HG03066 (cell line): Measurements from ENCODE around the gene PIGL.

Experiments
- ATAC-seq: cut with Tn5 transposase; IDR thresholded peaks from one replicate; pipeline ENCODE4 v1.9.1; 2021; ENCODE audit warnings: low read depth; ENCODE audit not compliant: unreplicated experiment

The PIGL gene

DNA sequence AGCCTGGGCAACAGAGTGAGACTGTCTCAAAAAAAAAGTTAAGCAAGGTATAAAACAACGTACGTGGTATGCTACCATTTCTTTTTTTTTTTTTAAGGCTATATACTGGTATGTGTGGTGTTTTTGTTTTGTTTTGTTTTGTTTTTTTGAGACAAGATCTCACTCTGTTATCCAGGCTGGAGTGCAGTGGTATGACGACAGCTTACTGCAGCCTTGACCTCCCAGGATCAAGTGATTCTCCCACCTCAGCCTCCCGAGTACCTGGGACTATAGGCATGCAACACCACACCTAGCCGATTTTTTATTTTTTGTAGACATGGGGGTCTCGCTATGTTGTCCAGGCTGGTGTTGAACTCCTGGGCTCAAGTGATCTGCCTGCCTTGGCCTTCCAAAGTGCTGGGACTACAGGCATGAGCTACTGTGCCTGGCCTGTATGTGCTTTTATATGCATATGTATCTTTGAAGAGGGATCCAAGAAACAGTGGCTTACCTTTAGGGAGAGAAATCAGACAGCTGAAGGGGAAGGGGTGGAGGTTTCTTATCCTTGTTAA, 129.8 kb downstream of the PIGL start:
- no peak for ATAC-seq

DNA sequence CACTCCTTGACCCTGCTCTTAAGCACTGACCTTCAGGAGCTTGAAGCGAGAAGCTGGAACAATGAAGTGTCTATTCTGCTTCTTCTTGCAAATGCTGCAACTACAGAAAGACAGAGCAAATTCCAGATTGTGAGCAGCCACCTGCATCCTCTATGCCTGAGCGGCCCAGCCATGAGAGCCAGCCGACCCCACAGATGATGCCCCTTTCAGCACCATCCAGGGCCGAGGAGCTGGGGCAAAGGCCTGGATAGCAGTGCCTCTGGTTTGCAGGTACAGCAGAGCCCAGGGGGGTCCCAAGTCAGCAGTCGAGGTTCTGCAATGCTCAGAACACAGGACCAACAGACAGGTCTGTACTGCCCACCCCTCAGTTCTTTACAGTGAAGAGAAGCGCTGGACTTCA, 131.6 kb downstream of the PIGL start:
- no peak for ATAC-seq

DNA sequence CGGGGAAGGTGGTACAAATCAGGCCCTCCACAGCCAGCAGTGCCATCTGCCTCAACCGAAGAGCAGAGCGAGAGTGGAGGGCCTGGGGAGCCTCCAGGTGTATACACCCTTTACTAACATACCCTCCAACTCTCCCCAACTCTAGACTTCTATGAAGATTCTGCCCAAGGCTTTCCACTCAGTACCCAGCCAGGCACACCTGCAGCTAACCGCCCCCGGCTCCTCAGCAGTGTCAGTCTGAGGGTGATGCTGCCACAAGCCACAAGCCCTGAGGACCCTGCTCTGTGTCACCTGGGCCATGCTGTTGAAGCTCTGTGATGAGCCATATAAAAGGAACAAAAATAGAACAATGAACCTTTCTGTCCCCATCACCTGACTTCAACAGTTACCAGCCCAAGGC, 132.4 kb downstream of the PIGL start:
- no peak for ATAC-seq

DNA sequence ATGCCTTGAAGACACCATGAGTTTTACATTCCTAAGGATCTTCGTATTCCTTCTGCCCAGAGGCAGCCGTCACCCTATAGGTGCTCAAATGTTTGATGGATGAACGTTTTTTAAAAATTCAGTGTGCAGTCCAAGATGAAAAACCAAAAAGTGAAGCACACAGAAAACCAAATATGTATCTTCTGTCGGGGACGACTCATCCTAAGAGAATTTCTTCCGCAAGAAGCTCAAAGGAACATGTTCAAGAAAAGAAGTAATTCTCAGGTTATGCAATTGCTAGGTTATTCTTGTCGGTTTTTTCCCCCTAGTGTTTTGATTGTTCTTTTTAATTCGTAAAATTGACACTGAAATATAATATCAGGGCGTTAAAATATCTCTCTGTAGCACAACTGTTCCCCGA, 134.8 kb downstream of the PIGL start:
- no peak for ATAC-seq

DNA sequence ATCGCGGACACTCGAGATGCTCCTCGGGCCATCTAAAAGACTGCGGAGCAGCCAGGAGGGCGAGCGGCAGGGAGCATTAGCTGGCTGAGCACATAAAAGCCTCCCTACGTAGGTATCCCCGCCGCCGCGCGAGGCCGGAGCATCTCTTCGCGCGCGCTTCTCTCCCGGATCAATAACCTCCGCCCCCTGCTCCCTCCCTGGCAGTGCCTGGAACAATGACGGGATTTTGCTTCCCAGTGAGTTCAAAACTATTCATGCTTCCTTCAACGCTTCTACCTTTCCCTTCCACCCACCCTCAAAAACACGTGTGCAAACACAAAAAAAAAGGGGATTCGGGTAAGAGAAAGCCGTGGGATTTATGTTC, 135.3 kb downstream of the PIGL start:
- ATAC-seq, result no peak

DNA sequence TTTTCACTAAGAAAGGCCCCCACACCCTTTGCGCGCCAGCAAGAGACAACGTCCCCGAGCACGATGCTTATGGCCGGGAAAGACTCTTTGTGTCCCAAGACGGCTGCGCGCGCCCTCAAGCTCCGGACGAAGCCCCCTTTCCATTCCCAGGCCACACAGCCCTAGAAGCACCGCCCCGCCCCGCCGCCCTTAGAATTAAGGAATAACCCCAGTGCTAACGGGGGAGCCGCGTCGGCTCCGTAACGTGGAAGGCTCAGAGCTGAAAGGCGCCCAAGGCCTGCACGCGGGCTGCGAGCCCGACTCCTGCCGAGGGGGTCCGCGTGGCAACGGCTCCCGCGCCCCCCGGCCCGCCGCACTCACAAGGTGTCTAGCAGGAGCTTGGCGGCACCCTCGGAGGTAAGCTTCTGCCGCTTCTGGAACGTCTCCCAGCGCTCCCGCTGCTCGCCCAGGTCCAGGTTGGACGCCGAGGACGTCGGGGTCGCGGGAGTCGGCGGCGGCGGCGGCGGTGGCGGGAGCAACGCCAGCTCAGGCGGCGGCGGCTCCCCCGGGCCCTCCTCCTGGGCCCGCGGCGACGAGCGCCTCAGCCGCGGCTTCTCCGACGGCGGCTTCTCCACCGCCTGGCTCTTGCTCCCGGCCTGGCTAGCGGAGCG, 135.8 kb downstream of the PIGL start:
- ATAC-seq, result no peak

DNA sequence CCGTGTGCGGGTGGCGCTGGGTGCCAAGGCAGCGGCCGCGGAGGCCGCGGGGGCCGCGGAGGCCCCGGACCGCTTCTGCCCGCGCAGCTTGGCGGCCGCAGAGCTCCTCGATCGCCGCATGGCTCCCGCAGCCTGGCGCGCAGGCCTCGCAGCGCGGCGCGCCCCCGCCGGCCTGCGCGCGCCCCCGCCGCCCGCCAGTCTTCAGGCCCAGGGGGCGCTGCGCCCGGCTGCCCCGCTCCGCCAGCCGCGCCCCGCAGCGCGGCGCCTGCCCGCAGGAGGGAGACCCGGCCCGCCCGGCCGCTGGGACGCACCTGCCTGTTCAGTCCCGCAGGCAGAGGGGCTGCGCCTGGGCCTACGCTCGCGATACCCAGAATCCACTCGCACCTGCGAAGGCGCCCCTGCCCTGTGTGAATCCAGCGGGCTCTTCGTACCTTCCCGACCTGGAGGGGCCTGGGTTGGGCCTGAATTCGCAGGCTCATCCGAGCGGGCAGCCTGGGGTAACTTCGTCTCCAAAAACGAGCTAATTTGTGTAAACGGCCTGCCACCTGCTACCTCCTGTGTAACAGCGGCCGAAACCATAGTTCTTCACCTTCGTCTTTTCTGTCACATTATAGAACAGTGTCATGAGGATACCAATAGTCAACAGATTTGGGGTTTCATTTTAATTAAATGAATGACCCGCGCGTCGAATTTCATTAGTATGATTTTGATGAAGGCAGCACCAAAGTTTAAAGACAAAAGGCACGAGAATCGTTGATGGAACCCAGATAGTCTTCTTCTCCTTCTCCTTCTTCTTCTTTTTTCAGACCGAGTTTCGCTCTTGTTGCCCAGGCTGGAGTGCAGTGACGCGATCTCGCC, 136.5 kb downstream of the PIGL start, which contains the start of gene CENPV:
Gene CENPV, minus strand, starts transcription at position 153 of the 858 bp plus-strand sequence. Its CDS starts 33 bp downstream, at position 120.
- ATAC-seq, result no peak

DNA sequence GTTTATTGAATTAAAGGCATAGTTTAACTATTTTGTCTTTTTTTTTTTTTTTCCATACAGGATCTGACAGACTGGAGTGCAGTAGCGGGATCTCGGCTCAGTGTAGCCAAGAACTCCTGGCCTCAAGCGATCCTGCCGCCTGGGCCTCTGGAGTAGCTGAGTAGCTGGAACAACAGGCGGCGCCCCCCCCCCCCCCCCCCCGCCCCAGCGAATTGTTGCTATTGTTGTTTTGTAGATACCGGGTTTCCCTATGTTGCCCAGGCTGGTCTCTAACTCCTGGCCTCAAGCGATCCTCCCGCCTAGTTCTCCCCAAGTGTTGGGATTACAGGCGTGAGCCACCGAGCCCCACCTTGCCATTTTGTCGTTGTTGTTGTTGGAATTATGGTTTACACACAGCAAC, 137.6 kb downstream of the PIGL start:
- no peak for ATAC-seq

DNA sequence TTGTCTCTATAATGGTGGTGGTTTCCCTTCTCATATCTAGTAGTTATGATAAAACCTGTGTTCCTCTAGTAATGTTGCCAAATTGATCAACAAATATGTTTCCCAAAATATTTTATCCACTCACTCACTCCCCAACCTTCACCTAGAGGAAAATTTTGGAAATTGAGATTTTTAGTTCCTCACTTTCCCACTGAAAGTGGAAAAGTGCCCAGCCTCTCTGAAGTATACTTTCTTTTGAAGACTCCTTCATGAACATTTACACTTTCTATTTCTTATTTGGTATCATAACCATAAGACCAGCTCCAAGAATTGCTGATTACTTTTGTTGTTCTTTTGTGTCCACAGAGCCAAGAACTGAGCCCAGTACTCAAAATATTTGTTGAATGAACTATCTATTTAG, 141.4 kb downstream of the PIGL start:
- no peak for ATAC-seq

DNA sequence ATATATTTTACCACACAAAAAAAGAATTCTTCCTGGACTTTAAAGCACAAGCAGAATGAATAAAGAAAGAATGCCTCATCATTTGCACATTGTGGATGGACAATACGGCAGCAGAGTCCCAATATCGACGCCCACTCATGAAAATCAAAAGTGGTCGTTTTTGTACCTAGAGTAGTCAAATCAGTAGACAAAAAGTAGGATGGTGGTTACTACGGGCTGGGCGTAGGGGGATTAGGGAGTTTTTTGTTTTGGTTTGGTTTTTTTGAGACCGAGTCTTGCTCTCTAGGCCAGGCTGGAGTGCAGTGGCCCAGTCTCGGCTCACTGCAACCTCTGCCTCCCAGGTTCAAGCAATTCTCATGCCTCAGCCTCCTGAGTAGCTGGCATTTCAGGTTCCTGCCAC, 144.9 kb downstream of the PIGL start:
- ATAC-seq, result no peak

DNA sequence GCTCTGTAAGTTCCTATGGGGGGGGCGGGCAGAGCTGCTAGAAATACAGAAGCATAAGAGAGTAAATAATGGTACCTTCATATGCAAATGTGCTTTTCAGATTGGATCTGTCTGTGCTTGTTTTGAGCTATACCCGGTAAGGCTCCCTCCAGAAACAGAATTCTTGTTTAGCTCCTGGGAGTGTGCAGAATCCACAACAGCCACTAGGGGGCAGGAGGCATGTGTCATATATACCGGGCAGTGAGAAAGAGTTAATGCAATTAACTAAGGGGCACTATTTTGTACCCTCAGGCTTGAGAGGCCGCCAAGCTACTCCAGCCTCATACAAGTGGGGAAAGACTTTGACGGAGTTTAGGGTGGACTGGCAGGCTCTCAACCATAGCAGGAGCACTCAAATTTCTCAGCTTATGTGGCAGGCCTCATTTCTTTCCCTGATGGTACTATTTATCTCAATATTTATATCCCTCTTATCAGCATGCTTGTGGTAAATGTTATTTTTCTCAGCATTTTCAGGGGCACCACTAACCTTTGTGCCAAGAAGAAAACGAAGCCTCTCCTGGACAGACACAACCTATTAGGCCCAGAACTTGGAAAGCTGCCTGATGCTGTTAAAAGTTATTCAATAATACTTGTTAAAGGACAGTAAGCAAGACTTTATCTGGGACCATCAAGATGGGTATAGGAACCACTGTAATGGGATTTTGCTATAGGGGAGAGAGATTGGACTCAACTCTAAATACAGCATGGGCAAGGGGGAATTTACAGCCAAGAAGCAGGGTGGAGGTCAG, 146.9 kb downstream of the PIGL start:
- ATAC-seq, result peak; percentile 58

DNA sequence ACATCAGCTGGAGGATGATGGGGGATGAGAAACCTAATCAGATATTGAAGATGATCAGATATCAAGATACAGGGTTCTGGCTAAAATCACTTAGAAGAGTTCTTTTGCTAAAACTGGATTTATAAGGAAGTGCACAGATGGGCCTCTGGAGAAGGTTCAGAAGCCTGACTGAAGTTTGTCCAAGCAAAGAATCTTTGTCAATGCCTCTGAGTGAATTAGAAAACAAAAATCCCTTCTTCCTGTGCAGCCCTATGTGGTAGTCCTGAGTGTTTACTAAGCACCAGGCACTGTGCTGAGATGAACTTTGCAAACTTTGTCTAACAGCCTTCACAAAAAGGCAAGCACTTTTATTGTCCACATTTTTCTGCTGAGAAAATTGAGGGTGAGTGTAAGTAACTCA, 147.6 kb downstream of the PIGL start:
- ATAC-seq, result no peak

DNA sequence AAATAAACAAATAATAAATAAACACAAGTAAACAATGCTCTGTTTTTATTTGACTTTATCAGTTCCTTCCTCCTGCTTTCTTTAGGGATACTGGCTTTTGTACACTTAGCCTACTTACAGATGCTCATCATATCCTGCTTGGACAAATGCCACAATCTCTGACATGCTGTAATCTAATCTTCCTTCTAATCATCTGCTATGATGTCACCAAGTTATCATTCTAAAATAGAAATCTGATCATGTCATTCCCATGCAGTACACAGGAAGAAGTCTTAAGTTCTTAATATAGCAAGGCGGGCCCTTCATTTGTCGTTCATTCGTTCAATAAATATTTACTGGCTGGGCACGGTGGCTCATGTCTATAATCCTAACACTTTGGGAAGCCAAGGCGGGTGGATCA, 154.7 kb downstream of the PIGL start:
- ATAC-seq, result no peak

DNA sequence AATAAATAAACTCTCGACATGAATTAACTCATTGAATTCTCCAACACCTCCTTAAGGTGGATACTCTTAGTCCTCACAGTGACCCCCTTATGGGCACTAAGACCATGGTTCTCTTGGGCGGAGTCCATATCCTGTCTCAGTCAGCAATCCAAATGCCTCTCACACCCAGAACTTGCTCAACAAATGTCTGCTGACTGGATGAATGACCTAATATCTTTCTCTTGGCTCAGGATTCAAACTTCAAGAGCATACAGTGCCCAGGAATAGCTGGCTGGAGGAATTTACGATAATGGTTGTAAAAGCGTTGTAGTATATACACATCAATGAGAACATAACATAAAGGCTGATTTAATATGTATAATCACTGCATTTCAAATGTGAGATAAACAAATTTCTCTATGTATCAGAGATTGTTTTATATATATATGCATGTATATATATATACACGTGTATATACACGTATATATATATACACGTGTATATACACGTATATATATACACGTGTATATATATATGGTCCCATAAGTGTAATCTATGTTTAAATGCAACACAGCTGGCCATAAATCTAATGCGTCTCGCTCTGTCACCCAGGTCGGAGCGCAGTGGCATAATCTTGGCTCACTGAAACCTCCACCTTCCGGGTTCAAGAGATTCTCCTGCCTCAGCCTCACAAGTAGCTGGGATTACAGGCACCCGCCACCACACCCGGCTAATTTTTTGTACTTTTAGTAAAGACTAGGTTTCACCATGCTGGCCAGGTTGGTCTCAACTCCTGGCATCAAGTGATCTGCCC, 157.3 kb downstream of the PIGL start:
- ATAC-seq, result no peak
